Panc1 (cell line): Measurements from ENCODE around the gene RAB26. TPM values are rescaled to one million over a fixed set of nuclear protein-coding genes. Genes with fewer than 3 reads are reported as not detected.

ENCODE experiments used
- ATAC-seq: fragments of 200-7000 bp; cut with Tn5 transposase; 2 replicates; pipeline ENCODE4 v1.9.1; 2020; ENCODE audit warnings: mild to moderate bottlenecking, moderate library complexity
- BruUV-seq: library from RNA; stranded (reverse); fragments of 400-500 nt; replicated peaks from 2 replicates; lab custom pipeline; 2021; lab: Mats Ljungman, UMichigan
- CTCF ChIA-PET: fragments of 300-600 bp; sonication (Branson Sonifier 250); formaldehyde crosslinking; loops from one replicate; lab custom pipeline; 2022; ENCODE audit warnings: antibody characterized with exemption; lab: Charles Lee
- POLR2A ChIA-PET: fragments of 300-600 bp; sonication (Branson Sonifier 250); formaldehyde crosslinking; loops from one replicate; lab custom pipeline; 2022; ENCODE audit warnings: antibody characterized with exemption; lab: Charles Lee
- DNase-seq: peaks from one replicate; pipeline ENCODE4 v3.0.0-alpha.2; 2010; ENCODE audit warnings: low read depth, low spot score
- H3K27ac ChIP-seq: 2 replicates; pipeline ENCODE4 v1.5.1; 2011; ENCODE audit warnings: mild to moderate bottlenecking, low read length, inconsistent platforms
- H3K27me3 ChIP-seq: fragments of 200-500 bp; sonication (Bioruptor generic); 2 replicates; pipeline ENCODE4 v1.6.0; 2014; ENCODE audit warnings: low read length, inconsistent platforms; ENCODE audit not compliant: control insufficient read depth, insufficient read depth
- H3K36me3 ChIP-seq: fragments of 200-500 bp; sonication (Bioruptor generic); 2 replicates; pipeline ENCODE4 v1.5.1; 2014; ENCODE audit warnings: inconsistent platforms, mild to moderate bottlenecking, low read length, moderate library complexity; ENCODE audit not compliant: control insufficient read depth, insufficient read depth
- H3K4me1 ChIP-seq: 2 replicates; pipeline ENCODE4 v1.5.1; 2011; ENCODE audit warnings: inconsistent platforms, mild to moderate bottlenecking, low read length, moderate library complexity; ENCODE audit not compliant: control insufficient read depth, insufficient read depth
- H3K4me3 ChIP-seq, 2 experiments: 2 replicates each; pipeline ENCODE4 v1.5.1; 2011 to 2012; ENCODE audit warnings: low read depth in 2 of 2, low read length in 2 of 2, mild to moderate bottlenecking in 2 of 2, inconsistent platforms in 1 of 2, moderate library complexity in 1 of 2
- H3K9me3 ChIP-seq: fragments of 200-500 bp; sonication (Bioruptor generic); 2 replicates; pipeline ENCODE4 v1.5.1; 2014; ENCODE audit warnings: low read depth, mild to moderate bottlenecking, inconsistent platforms, low read length, moderate library complexity; ENCODE audit not compliant: control insufficient read depth, insufficient read depth
- POLR2AphosphoS5 ChIP-seq: IDR thresholded peaks from 2 replicates; pipeline ENCODE4 v1.6.1; 2012; ENCODE audit warnings: mild to moderate bottlenecking, low read depth, low read length, moderate library complexity
- REST ChIP-seq, 2 experiments: IDR thresholded peaks; 2 replicates each; pipeline ENCODE4 v1.6.1; 2011 to 2012; ENCODE audit warnings: low read depth in 2 of 2, control low read depth in 1 of 2, low read length in 1 of 2, mild to moderate bottlenecking in 1 of 2, moderate library complexity in 1 of 2; ENCODE audit not compliant: insufficient read depth in 1 of 2
- SIN3A ChIP-seq: IDR thresholded peaks from 2 replicates; pipeline ENCODE4 v1.6.1; 2012; ENCODE audit warnings: low read depth, mild to moderate bottlenecking, low read length, moderate library complexity, borderline replicate concordance; ENCODE audit not compliant: insufficient read depth
- TCF7L2 ChIP-seq: IDR thresholded peaks from 2 replicates; pipeline ENCODE4 v1.6.1; 2011; ENCODE audit warnings: mild to moderate bottlenecking, low read depth, low read length, inconsistent platforms
- in situ Hi-C: cut with HindIII; loops from 2 replicates; pipeline ENCODE4 v1.10.0; 2016; ENCODE audit warnings: low sequenced_read_pairs, low pct_unique_long_range_greater_than_20kb
- intact Hi-C: fragments of 100-400 bp; cut with micrococcal nuclease; formaldehyde crosslinking; loops from one replicate; pipeline ENCODE4 v1.10.0; 2022; ENCODE audit not compliant: unreplicated experiment
- total RNA-seq: library from RNA; stranded (reverse); gene quantifications from one replicate; pipeline ENCODE4 v1.2.1, GENCODE V29; 2021; ENCODE audit not compliant: unreplicated experiment
- TF ChIP-seq, protein P1 (sequence below): fragments of 450-650 bp; IDR thresholded peaks from 2 replicates; pipeline ENCODE4 v1.5.1; 2017; ENCODE audit warnings: mild to moderate bottlenecking

RAB26 gene
- total RNA-seq, 1 experiment from 2014 or later = 92.2 TPM

- TF ChIP-seq TCF7L2 = no peak
Observed at GRCh38 chr16:2178321-2179106, 30.1 kb downstream of the RAB26 start (continued).

DNA sequence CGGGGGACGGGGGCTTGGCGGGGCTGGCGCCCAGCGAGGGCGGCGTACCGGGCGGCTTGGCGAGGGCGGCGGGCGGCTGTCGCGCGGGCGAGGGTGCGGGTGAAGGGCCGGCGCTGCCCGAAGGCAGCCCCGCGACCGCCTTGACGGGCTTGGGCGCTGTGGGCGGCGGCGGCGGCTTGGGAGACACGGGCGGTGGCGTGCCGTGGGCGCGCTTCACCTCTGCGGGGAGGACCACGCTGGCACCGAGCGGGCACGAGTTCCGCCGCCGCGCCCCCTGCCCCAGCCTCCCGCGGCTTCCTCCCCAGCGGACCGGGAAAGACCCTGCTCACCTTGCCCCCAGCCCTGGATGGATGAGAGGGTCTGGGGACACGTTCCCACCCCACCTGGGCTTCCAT is 30.7 kb downstream of the RAB26 start:
- Histone ChIP-seq H3K36me3 (no peaks in the 10 kb centered on the region), H3K27me3 (no peaks in the 10 kb centered on the region), H3K4me1 (no peaks in the 10 kb centered on the region), H3K27ac (no peak overlapping the region), H3K9me3 (no peaks in the 10 kb centered on the region), H3K4me3 (no peak overlapping the region)
- ChIA-PET CTCF (no interaction called here), POLR2A (no interaction called here)
- in situ Hi-C loops (no loop called here), intact Hi-C loops (no loop called here)
- no TSS peak for BruUV-seq
- TF ChIP-seq POLR2AphosphoS5 (no peak), REST (IDR thresholded peaks at IDR 0.05; ENCODE audit: insufficient read depth in 1 of 2, low read depth in 2 of 2, low read length in 1 of 2) (no peak), SIN3A (no peak), TCF7L2 (no peak)
- TF ChIP-seq, protein P1, sequence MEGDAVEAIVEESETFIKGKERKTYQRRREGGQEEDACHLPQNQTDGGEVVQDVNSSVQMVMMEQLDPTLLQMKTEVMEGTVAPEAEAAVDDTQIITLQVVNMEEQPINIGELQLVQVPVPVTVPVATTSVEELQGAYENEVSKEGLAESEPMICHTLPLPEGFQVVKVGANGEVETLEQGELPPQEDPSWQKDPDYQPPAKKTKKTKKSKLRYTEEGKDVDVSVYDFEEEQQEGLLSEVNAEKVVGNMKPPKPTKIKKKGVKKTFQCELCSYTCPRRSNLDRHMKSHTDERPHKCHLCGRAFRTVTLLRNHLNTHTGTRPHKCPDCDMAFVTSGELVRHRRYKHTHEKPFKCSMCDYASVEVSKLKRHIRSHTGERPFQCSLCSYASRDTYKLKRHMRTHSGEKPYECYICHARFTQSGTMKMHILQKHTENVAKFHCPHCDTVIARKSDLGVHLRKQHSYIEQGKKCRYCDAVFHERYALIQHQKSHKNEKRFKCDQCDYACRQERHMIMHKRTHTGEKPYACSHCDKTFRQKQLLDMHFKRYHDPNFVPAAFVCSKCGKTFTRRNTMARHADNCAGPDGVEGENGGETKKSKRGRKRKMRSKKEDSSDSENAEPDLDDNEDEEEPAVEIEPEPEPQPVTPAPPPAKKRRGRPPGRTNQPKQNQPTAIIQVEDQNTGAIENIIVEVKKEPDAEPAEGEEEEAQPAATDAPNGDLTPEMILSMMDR = no peak
- DNase-seq (no peak), ATAC-seq (no peak)

DNA sequence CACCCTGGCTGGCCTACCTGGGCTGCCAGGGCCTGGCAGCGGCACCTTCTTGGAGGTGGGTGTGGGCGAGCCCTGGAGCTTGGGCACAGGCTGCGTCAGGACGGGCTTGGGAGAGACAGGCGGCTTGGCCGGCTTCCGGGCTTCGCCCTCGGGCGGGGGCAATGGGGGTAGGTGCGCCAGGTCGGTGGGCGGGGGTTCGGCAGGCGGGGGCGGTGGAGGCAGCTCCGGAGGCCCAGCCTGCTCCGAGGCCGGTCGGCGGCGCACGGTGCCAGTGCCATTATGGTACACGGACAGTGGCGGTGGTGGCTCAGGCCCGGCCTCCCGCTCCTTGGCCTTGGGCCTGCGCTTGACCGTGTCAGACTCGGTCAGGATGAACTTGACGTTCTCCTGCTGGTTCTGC is 31.2 kb downstream of the RAB26 start:
- in situ Hi-C loops (no loop called here), intact Hi-C loops (no loop called here)
- Histone ChIP-seq H3K4me3 (no peak overlapping the region), H3K4me1 (no peaks in the 10 kb centered on the region), H3K36me3 (no peaks in the 10 kb centered on the region), H3K9me3 (no peaks in the 10 kb centered on the region), H3K27me3 (no peaks in the 10 kb centered on the region), H3K27ac (no peak overlapping the region)
- TF ChIP-seq TCF7L2 (no peak), POLR2AphosphoS5 (no peak), REST (IDR thresholded peaks at IDR 0.05; ENCODE audit: insufficient read depth in 1 of 2, low read depth in 2 of 2, low read length in 1 of 2) (no peak), SIN3A (no peak)
- POLR2A ChIA-PET = no interaction called here
- no peak for ATAC-seq
- DNase-seq = no peak
- no TSS peak for BruUV-seq
- CTCF ChIA-PET = no interaction called here
